ENCODE measurements around the gene CNN2.

CNN2 gene

DNA sequence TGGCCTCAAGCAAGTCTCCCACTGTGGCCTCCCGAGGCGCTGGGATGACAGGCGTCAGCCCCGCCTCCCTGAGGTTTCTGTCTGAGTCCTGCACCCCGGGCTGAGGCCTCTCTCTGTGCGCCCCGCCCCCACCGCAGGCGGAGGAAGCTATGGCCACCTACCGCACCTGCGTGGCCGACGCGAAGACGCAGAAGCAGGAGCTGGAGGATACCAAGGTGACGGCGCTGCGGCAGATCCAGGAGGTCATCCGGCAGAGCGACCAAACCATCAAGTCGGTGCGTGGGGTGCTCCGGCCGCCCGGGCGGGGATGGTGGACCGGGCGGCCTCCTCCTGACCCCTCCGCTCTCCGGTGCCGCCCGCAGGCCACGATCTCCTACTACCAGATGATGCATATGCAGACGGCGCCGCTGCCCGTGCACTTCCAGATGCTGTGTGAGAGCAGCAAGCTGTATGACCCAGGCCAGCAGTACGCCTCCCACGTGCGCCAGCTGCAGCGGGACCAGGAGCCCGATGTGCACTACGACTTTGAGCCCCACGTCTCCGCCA lies 53.2 kb downstream of the CNN2 start:
- TF ChIP-seq, protein P1, sequence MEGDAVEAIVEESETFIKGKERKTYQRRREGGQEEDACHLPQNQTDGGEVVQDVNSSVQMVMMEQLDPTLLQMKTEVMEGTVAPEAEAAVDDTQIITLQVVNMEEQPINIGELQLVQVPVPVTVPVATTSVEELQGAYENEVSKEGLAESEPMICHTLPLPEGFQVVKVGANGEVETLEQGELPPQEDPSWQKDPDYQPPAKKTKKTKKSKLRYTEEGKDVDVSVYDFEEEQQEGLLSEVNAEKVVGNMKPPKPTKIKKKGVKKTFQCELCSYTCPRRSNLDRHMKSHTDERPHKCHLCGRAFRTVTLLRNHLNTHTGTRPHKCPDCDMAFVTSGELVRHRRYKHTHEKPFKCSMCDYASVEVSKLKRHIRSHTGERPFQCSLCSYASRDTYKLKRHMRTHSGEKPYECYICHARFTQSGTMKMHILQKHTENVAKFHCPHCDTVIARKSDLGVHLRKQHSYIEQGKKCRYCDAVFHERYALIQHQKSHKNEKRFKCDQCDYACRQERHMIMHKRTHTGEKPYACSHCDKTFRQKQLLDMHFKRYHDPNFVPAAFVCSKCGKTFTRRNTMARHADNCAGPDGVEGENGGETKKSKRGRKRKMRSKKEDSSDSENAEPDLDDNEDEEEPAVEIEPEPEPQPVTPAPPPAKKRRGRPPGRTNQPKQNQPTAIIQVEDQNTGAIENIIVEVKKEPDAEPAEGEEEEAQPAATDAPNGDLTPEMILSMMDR (IDR thresholded peaks at IDR 0.05) = no peak
- no peak for TF ChIP-seq ZFX (IDR thresholded peaks at IDR 0.05; ENCODE audit: borderline replicate concordance)
- no peak overlapping the region for H3K27ac ChIP-seq

- no peak for TF ChIP-seq ZFX (IDR thresholded peaks at IDR 0.05; ENCODE audit: borderline replicate concordance)
- TF ChIP-seq, protein P1 (IDR thresholded peaks at IDR 0.05) = no peak
- H3K27ac ChIP-seq = peak overlapping the region; percentile 83
Measured at GRCh38 chr19:1080360-1081161, 54.2 kb downstream of the CNN2 start.

DNA sequence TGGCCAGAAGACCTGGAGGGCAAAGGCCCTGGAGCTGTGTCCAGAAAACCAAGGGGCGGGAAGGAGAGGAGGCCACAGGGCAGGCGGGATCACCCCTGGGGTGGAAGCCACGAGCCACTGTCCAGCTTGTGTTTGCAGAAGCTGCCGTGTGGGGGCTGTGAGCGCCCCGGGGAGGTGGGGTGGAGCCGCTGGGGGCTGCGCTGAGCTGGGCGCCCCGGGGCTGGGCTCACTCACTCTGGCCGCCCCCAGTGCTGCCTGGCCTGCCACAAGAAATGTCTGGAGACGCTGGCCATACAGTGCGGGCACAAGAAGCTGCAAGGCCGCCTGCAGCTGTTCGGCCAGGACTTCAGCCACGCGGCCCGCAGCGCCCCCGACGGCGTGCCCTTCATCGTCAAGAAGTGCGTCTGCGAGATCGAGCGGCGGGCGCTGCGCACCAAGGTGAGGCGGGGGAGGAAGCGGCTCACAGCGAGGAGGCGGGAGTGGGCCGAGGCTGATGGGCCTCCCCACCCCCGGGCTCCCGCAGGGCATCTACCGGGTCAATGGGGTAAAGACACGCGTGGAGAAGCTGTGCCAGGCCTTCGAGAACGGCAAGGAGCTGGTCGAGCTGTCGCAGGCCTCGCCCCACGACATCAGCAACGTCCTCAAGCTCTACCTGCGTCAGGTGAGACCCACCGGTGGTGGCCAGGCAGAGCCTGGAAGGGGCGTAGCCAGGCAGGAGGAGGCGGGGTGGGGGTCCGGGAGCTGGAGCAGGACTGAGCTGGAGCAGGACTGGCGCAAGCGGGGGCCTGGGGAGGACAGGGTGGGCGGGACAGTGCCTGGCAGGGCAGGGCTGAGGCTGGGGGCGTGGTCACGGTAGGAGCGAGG lies 55.1 kb downstream of the CNN2 start:
- peak overlapping the region; percentile 83 for H3K27ac ChIP-seq
- TF ChIP-seq ZFX (IDR thresholded peaks at IDR 0.05; ENCODE audit: borderline replicate concordance) = no peak
- TF ChIP-seq, protein P1 (IDR thresholded peaks at IDR 0.05) = peak; percentile 65

DNA sequence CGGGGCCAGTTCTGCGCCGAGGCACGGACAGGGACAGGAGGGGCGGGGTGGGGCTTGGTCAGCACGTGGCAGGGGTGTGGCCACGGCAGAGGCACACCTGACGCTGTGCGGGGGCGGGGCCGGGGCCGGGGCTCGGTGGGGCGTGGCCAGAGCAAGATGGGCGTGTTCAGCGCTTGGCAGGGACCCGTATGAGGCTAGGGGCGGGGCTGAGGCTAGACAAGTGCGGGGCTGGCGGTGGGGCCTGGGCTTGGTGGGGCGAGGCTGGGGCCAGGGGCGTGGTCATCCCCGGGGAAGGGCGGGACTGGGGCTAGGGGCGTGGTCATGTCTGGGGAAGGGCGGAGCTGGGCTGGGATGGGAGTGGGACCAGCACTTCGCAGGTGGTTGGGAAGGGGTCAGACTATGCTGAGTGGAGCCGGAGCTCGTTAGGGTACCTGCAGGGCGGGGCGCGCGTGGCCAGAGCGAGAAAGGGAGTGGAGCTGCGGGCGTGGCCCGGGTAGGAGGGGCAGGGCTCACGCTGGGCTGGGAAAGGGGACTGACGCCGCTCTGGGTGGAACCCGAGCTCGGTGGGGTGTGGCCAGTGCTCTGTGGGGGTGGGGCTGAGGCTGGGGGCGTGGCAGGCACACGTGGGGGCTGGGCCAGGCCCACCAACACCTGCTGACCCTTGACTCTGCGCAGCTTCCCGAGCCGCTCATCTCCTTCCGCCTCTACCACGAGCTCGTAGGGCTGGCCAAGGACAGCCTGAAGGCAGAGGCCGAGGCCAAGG lies 55.9 kb downstream of the CNN2 start:
- no peak for TF ChIP-seq ZFX (IDR thresholded peaks at IDR 0.05; ENCODE audit: borderline replicate concordance)
- TF ChIP-seq, protein P1 (IDR thresholded peaks at IDR 0.05) = no peak
- peak overlapping the region; percentile 83 for H3K27ac ChIP-seq

DNA sequence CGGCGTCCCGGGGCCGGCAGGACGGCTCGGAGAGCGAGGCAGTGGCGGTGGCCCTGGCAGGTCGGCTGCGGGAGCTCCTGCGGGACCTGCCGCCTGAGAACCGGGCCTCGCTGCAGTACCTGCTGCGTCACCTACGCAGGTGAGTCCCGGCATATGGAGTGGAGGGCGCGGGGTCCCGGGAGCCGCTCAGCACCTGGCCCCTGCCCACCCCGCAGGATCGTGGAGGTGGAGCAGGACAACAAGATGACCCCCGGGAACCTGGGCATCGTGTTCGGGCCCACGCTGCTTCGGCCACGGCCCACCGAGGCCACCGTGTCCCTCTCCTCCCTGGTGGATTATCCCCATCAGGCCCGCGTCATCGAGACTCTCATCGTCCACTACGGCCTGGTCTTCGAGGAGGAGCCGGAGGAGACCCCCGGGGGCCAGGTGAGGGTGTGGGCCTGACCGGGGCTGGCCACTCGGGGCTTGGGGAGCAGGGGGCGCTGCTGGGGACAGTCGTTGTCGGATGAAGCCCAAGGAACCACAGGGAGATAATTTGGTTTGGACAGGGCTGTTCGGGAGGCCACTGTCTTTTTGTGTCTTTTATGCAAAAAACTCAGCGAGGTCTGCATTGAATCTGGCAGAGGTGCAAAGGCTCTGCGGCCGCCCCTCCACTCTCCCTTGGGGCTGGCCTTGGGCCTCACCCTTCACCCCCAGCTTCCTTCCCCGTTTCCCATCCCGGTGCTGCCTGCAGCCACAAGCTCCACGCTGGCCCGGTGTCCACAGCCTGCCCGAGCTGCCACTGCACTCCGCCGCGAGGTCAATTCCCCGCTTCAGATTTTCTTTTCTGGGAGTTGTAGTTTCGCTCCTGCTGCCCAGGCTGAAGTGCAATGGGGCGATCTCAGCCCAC lies 56.8 kb downstream of the CNN2 start:
- peak overlapping the region; percentile 83 for H3K27ac ChIP-seq
- TF ChIP-seq, protein P1 (IDR thresholded peaks at IDR 0.05) = no peak
- TF ChIP-seq ZFX (IDR thresholded peaks at IDR 0.05; ENCODE audit: borderline replicate concordance) = no peak
